PC-3 (cell line): ENCODE results near the gene PTS. TPM values are rescaled to one million over a fixed set of nuclear protein-coding genes. Genes with fewer than 3 reads are reported as not detected.

ENCODE experiments used
- ATAC-seq: fragments of 200-7000 bp; cut with Tn5 transposase; 2 replicates; pipeline ENCODE4 v1.9.1; 2020; ENCODE audit warnings: mild to moderate bottlenecking, moderate library complexity
- BruUV-seq: library from RNA; stranded (reverse); fragments of 400-500 nt; replicated peaks from 2 replicates; lab custom pipeline; 2021; lab: Mats Ljungman, UMichigan
- CTCF ChIA-PET: fragments of 300-600 bp; sonication (Branson Sonifier 250); formaldehyde crosslinking; loops from one replicate; lab custom pipeline; 2022; ENCODE audit warnings: antibody characterized with exemption; lab: Charles Lee
- POLR2A ChIA-PET: fragments of 300-600 bp; sonication (Branson Sonifier 250); formaldehyde crosslinking; loops from one replicate; lab custom pipeline; 2022; ENCODE audit warnings: antibody characterized with exemption; ENCODE audit not compliant: unreplicated experiment; lab: Charles Lee
- DNase-seq: peaks from one replicate; pipeline ENCODE4 v3.0.0-alpha.2; 2015
- H2AFZ ChIP-seq: fragments of 300-600 bp; sonication (generic); 2 replicates; pipeline ENCODE4 v1.6.0; 2016; ENCODE audit warnings: antibody characterized with exemption, low read length
- H3F3A ChIP-seq: fragments of 300-600 bp; sonication (generic); one replicate; pipeline ENCODE4 v1.6.0; 2017; ENCODE audit warnings: antibody characterized with exemption, low read length, control low read depth, mild to moderate bottlenecking; ENCODE audit not compliant: unreplicated experiment
- H3K27ac ChIP-seq: fragments of 300-600 bp; sonication (generic); 2 replicates; pipeline ENCODE4 v1.5.1; 2016; ENCODE audit warnings: mild to moderate bottlenecking, low read length
- H3K27me3 ChIP-seq: fragments of 300-600 bp; sonication (generic); 2 replicates; pipeline ENCODE4 v1.6.1; 2016; ENCODE audit warnings: low read length, mixed read lengths
- H3K36me3 ChIP-seq: fragments of 300-600 bp; sonication (generic); 2 replicates; pipeline ENCODE4 v1.6.1; 2016; ENCODE audit warnings: low read depth, mixed run types, low read length, mixed read lengths
- H3K4me1 ChIP-seq: fragments of 300-600 bp; sonication (generic); 2 replicates; pipeline ENCODE4 v1.5.1; 2016; ENCODE audit warnings: low read length; ENCODE audit not compliant: insufficient read depth
- H3K4me2 ChIP-seq: fragments of 300-600 bp; sonication (generic); 2 replicates; pipeline ENCODE4 v1.6.0; 2016; ENCODE audit warnings: low read length
- H3K4me3 ChIP-seq: fragments of 300-600 bp; sonication (generic); 2 replicates; pipeline ENCODE4 v1.5.1; 2016; ENCODE audit warnings: mild to moderate bottlenecking, low read length, mixed read lengths
- H3K79me2 ChIP-seq: fragments of 300-600 bp; sonication (generic); 2 replicates; pipeline ENCODE4 v1.6.1; 2017; ENCODE audit warnings: low read length, mixed read lengths
- H3K9ac ChIP-seq: fragments of 300-600 bp; sonication (generic); 2 replicates; pipeline ENCODE4 v1.6.0; 2016; ENCODE audit warnings: mild to moderate bottlenecking, low read length
- H3K9me2 ChIP-seq: fragments of 300-600 bp; sonication (generic); replicated peaks from 2 replicates; pipeline ENCODE4 v1.6.1; 2016; ENCODE audit warnings: mixed run types, low read length, mixed read lengths
- H3K9me3 ChIP-seq: fragments of 300-600 bp; sonication (generic); 2 replicates; pipeline ENCODE4 v1.6.1; 2016; ENCODE audit warnings: low read length, mixed read lengths
- H4K20me1 ChIP-seq: fragments of 300-600 bp; sonication (generic); 2 replicates; pipeline ENCODE4 v1.6.1; 2016; ENCODE audit warnings: low read length, mixed read lengths
- CTCF ChIP-seq: fragments of 300-600 bp; sonication (generic); conservative IDR thresholded peaks from 2 replicates; pipeline ENCODE4 v1.5.1; 2017; ENCODE audit warnings: antibody characterized with exemption, low read depth, mild to moderate bottlenecking, low read length
- EZH2 ChIP-seq: fragments of 300-600 bp; sonication (generic); IDR thresholded peaks from one replicate; pipeline ENCODE4 v1.6.1; 2017; ENCODE audit warnings: antibody characterized with exemption, mild to moderate bottlenecking, low read length; ENCODE audit not compliant: unreplicated experiment
- EZH2phosphoT487 ChIP-seq: fragments of 300-600 bp; sonication (generic); IDR thresholded peaks from 2 replicates; pipeline ENCODE4 v1.6.1; 2018; ENCODE audit warnings: mild to moderate bottlenecking, antibody characterized with exemption, low read length, borderline replicate concordance
- intact Hi-C: fragments of 100-400 bp; cut with micrococcal nuclease; formaldehyde crosslinking; loops from 2 replicates; pipeline ENCODE4 v1.9.0; 2023
- total RNA-seq: library from RNA; depleted of rRNA; stranded (reverse); fragments of >200 nt; gene quantifications from 2 replicates; pipeline ENCODE4 v1.2.3, GENCODE V29; 2014

PTS gene
- total RNA-seq, 1 experiment from 2014 or later, result 77.4 TPM

- H3K4me3 ChIP-seq, result no peak overlapping the region
- peaks cover 23% of the 10 kb centered on the region for H3K4me1 ChIP-seq
- H2AFZ ChIP-seq, result no peak overlapping the region
- no peaks in the 10 kb centered on the region for H3K9me3 ChIP-seq
- no peaks in the 10 kb centered on the region for H3K36me3 ChIP-seq
- no peak overlapping the region for H3K9ac ChIP-seq
- intact Hi-C loops, result no loop called here
- no peak overlapping the region for H3K4me2 ChIP-seq
- no peak overlapping the region for H3K27ac ChIP-seq
- no peaks in the 10 kb centered on the region for H3K27me3 ChIP-seq
- ChIA-PET CTCF (no interaction called here), POLR2A (no interaction called here)
- no peaks in the 10 kb centered on the region for H3F3A ChIP-seq
- DNase-seq (no peak), ATAC-seq (no peak)
- BruUV-seq, result no TSS peak
- H3K79me2 ChIP-seq, result no peaks in the 10 kb centered on the region
- H3K9me2 ChIP-seq, result no peaks in the 10 kb centered on the region
- TF ChIP-seq EZH2phosphoT487 (no peak), CTCF (no peak), EZH2 (no peak)
- H4K20me1 ChIP-seq, result no peaks in the 10 kb centered on the region
Observed at GRCh38 chr11:112213753-112214152, 12.5 kb upstream of the PTS start.

DNA sequence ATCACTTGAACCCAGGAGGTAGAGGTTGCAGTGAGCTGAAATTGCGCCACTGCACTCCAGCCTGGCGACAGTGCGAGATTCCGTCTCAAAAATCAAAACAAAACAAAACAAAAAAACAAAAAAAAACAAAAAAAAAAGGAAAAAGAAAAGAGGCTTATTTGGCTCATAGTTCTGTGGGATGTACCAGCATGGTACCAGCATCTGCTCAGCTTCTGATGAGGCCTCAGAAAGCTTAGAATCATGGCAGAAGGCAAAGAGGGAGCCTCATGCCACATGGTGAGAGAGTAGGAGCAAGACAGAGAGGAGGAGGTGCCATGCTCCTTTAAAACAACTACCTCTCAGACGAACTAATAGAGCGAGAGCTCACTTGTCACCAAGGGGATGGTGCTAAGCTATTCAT is 10.6 kb upstream of the PTS start:
- no TSS peak for BruUV-seq

More for the DNA sequence above, 10.6 kb upstream of the PTS start:
- Histone ChIP-seq H3K4me2 (no peak overlapping the region), H3F3A (no peaks in the 10 kb centered on the region), H2AFZ (no peak overlapping the region; the same call in 1 of the 2 replicates), H3K36me3 (no peaks in the 10 kb centered on the region), H3K4me1 (peaks cover 25% of the 10 kb centered on the region), H3K27ac (no peak overlapping the region), H3K9me3 (no peaks in the 10 kb centered on the region), H4K20me1 (no peaks in the 10 kb centered on the region), H3K9ac (no peak overlapping the region), H3K4me3 (no peak overlapping the region), H3K9me2 (no peaks in the 10 kb centered on the region), H3K79me2 (no peaks in the 10 kb centered on the region), H3K27me3 (no peaks in the 10 kb centered on the region)
- ATAC-seq, result no peak
- POLR2A ChIA-PET, result no interaction called here
- DNase-seq, result no peak
- TF ChIP-seq EZH2phosphoT487 (no peak), CTCF (no peak), EZH2 (no peak)
- CTCF ChIA-PET, result no interaction called here
- intact Hi-C loops, result loop anchor here (5.0 kb wide), 3 partner anchors 38 to 1072 kb away; partner anchors contain the start of genes BCO2 and PLET1
